ENCODE measurements around the gene BARD1.

DNA sequence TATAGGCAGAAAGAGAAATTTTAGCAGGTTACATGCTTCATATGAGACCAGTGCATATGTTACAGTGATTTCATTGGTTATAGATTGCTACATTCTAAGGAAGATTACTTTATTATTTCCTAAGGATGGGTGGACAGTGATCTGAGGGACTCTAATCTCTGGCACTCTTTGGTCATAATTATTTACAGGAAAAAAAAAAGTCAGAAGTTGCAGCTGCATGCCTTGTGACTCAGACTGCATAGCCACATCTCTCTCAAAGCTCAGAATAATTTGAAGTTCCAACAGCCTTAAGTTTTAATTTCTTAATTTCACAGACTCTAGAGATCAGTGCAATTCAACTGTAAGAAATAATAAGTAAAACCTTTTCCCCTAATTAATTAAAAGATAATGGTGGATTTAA, 27.1 kb upstream of the BARD1 start:
- TF ChIP-seq, protein P1, sequence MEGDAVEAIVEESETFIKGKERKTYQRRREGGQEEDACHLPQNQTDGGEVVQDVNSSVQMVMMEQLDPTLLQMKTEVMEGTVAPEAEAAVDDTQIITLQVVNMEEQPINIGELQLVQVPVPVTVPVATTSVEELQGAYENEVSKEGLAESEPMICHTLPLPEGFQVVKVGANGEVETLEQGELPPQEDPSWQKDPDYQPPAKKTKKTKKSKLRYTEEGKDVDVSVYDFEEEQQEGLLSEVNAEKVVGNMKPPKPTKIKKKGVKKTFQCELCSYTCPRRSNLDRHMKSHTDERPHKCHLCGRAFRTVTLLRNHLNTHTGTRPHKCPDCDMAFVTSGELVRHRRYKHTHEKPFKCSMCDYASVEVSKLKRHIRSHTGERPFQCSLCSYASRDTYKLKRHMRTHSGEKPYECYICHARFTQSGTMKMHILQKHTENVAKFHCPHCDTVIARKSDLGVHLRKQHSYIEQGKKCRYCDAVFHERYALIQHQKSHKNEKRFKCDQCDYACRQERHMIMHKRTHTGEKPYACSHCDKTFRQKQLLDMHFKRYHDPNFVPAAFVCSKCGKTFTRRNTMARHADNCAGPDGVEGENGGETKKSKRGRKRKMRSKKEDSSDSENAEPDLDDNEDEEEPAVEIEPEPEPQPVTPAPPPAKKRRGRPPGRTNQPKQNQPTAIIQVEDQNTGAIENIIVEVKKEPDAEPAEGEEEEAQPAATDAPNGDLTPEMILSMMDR (IDR thresholded peaks at IDR 0.05; ENCODE audit: low read depth, low read length, poor library complexity, severe bottlenecking) = no peak
- no peak for TF ChIP-seq EZH2phosphoT487 (IDR thresholded peaks at IDR 0.05; ENCODE audit: borderline replicate concordance, low read length)

All from DOHH2 (cell line).